H1 (cell line): ENCODE results near the gene MAP6. TPM values are rescaled to one million over a fixed set of nuclear protein-coding genes. Genes with fewer than 3 reads are reported as not detected.
A peak's percentile ranks its signal among the peaks of the same experiment; 100 is the strongest.

ENCODE experiments used
- CTCF ChIA-PET: fragments of 300-600 bp; sonication (Branson Sonifier 250); formaldehyde crosslinking; loops from one replicate; lab custom pipeline; 2021; ENCODE audit not compliant: partially characterized antibody; lab: Charles Lee
- POLR2A ChIA-PET: fragments of 300-600 bp; sonication (Branson Sonifier 250); formaldehyde crosslinking; loops from one replicate; lab custom pipeline; 2021; ENCODE audit warnings: inconsistent platforms; ENCODE audit not compliant: partially characterized antibody; lab: Charles Lee
- DNase-seq, 2 experiments: peaks; one replicate each; pipeline versions ENCODE4 v3.0.0 to v3.0.0-alpha.2; 2010 to 2022; ENCODE audit warnings: low spot score in 2 of 2, low read depth in 1 of 2, mixed read lengths in 1 of 2
- FAIRE-seq: peaks from 2 replicates; lab custom pipeline; 2011; peaks lifted over from hg19 to GRCh38; lab: Jason Lieb, UNC
- H2AFZ ChIP-seq: 2 replicates; pipeline ENCODE4 v1.8.1; 2012; ENCODE audit warnings: low read length, inconsistent platforms
- H2AK5ac ChIP-seq: 2 replicates; pipeline ENCODE4 v1.6.1; 2013; ENCODE audit warnings: low read depth, low read length
- H2BK120ac ChIP-seq: replicated peaks from 2 replicates; pipeline ENCODE3; 2013; ENCODE audit warnings: low read depth, low read length, inconsistent platforms
- H2BK12ac ChIP-seq: 2 replicates; pipeline ENCODE4 v1.6.1; 2013; ENCODE audit warnings: low read depth, low read length
- H2BK15ac ChIP-seq: 2 replicates; pipeline ENCODE4 v1.6.1; 2013; ENCODE audit warnings: low read length
- H2BK20ac ChIP-seq: 2 replicates; pipeline ENCODE4 v1.6.1; 2013; ENCODE audit warnings: low read length
- H2BK5ac ChIP-seq: 2 replicates; pipeline ENCODE4 v1.6.1; 2013; ENCODE audit warnings: low read depth, low read length
- H3K14ac ChIP-seq: 2 replicates; pipeline ENCODE4 v1.6.1; 2013; ENCODE audit warnings: inconsistent platforms; ENCODE audit not compliant: insufficient read length
- H3K18ac ChIP-seq: 2 replicates; pipeline ENCODE4 v1.6.1; 2013; ENCODE audit warnings: low read length; ENCODE audit errors: extremely low read depth
- H3K23ac ChIP-seq: 2 replicates; pipeline ENCODE4 v1.6.1; 2013; ENCODE audit warnings: inconsistent platforms; ENCODE audit not compliant: insufficient read length
- H3K23me2 ChIP-seq: 2 replicates; pipeline ENCODE4 v1.6.1; 2013; ENCODE audit warnings: low read depth, low read length
- H3K27ac ChIP-seq: 2 replicates; pipeline ENCODE4 v1.6.1; 2011; ENCODE audit warnings: low read depth, low read length, inconsistent platforms
- H3K27me3 ChIP-seq, 4 experiments: replicated peaks in 1 of 4; 1 replicate in 1 of 4; 2 replicates in 3 of 4; pipeline versions ENCODE4 v1.6.1 to v1.8.1; 2011 to 2013; ENCODE audit warnings: low read length in 3 of 4, mild to moderate bottlenecking in 3 of 4, inconsistent platforms in 2 of 4, mixed read lengths in 2 of 4, moderate library complexity in 1 of 4; ENCODE audit not compliant: control insufficient read depth in 3 of 4, insufficient read depth in 3 of 4; ENCODE audit errors: extremely low read depth in 1 of 4
- H3K36me3 ChIP-seq, 4 experiments: 2 replicates each; pipeline versions ENCODE4 v1.6.1 to v1.8.1; 2011 to 2013; ENCODE audit warnings: mild to moderate bottlenecking in 4 of 4, low read length in 3 of 4, moderate library complexity in 2 of 4, control low read depth in 1 of 4, inconsistent platforms in 1 of 4; ENCODE audit not compliant: insufficient read depth in 4 of 4, control insufficient read depth in 2 of 4
- H3K4ac ChIP-seq: replicated peaks from 2 replicates; pipeline ENCODE3; 2013; ENCODE audit warnings: low read length, low read depth, mixed read lengths, inconsistent platforms; ENCODE audit not compliant: insufficient read length
- H3K4me1 ChIP-seq, 4 experiments: replicated peaks in 1 of 4; 1 replicate in 1 of 4; 2 replicates in 3 of 4; pipeline versions ENCODE4 v1.6.1 to v1.8.1; 2011 to 2013; ENCODE audit warnings: low read length in 3 of 4, inconsistent platforms in 2 of 4, mixed read lengths in 1 of 4; ENCODE audit not compliant: insufficient read depth in 4 of 4, control insufficient read depth in 3 of 4
- H3K4me2 ChIP-seq, 2 experiments: 2 replicates each; pipeline versions ENCODE4 v1.6.1 to v1.8.1; 2011 to 2013; ENCODE audit warnings: low read depth in 2 of 2, low read length in 2 of 2, control low read depth in 1 of 2, inconsistent platforms in 1 of 2, mild to moderate bottlenecking in 1 of 2; ENCODE audit not compliant: insufficient read depth in 1 of 2
- H3K4me3 ChIP-seq, 4 experiments: fragments of 200-600, 300-600 bp in 1 of 4; sonication (generic), shearing (Covaris generic), sonication (Bioruptor Twin) in 1 of 4; 2 replicates each; pipeline versions ENCODE4 v1.5.1 to v1.8.1; 2011 to 2016; ENCODE audit warnings: low read length in 4 of 4, low read depth in 3 of 4, control low read depth in 2 of 4, inconsistent platforms in 2 of 4, mild to moderate bottlenecking in 2 of 4, mixed read lengths in 1 of 4, moderate library complexity in 1 of 4; ENCODE audit not compliant: insufficient read depth in 2 of 4; ENCODE audit errors: extremely low read depth in 1 of 4
- H3K56ac ChIP-seq: replicated peaks from 2 replicates; pipeline ENCODE3; 2013; ENCODE audit warnings: low read depth, mild to moderate bottlenecking, mixed read lengths, low read length, inconsistent platforms; ENCODE audit not compliant: insufficient read length
- H3K79me1 ChIP-seq: 2 replicates; pipeline ENCODE4 v1.6.1; 2013; ENCODE audit warnings: low read depth, low read length, control low read depth
- H3K79me2 ChIP-seq, 2 experiments: 2 replicates each; pipeline versions ENCODE4 v1.6.1 to v1.8.1; 2012 to 2013; ENCODE audit warnings: low read length in 2 of 2, mild to moderate bottlenecking in 2 of 2, inconsistent platforms in 1 of 2; ENCODE audit not compliant: insufficient read depth in 2 of 2, control insufficient read depth in 1 of 2
- H3K9ac ChIP-seq, 4 experiments: replicated peaks in 1 of 4; 1 replicate in 1 of 4; 2 replicates in 3 of 4; pipeline versions ENCODE4 v1.6.1 to v1.8.1; 2011 to 2013; ENCODE audit warnings: low read depth in 3 of 4, low read length in 3 of 4, control low read depth in 2 of 4, mild to moderate bottlenecking in 2 of 4, moderate library complexity in 2 of 4, inconsistent platforms in 1 of 4; ENCODE audit errors: extremely low read depth in 1 of 4
- H3K9me3 ChIP-seq, 2 experiments: 2 replicates each; pipeline versions ENCODE4 v1.6.1 to v1.8.1; 2012 to 2013; ENCODE audit warnings: mild to moderate bottlenecking in 2 of 2, moderate library complexity in 2 of 2, control low read depth in 1 of 2, inconsistent platforms in 1 of 2, low read depth in 1 of 2, low read length in 1 of 2, mixed read lengths in 1 of 2; ENCODE audit not compliant: insufficient read depth in 2 of 2
- H4K20me1 ChIP-seq, 2 experiments: replicated peaks in 1 of 2; 2 replicates each; pipeline versions ENCODE3 to v1.8.1; 2011 to 2013; ENCODE audit warnings: inconsistent platforms in 2 of 2, low read length in 2 of 2, mild to moderate bottlenecking in 1 of 2; ENCODE audit not compliant: insufficient read depth in 2 of 2, control insufficient read depth in 1 of 2
- H4K5ac ChIP-seq: 2 replicates; pipeline ENCODE4 v1.6.1; 2013; ENCODE audit warnings: low read length, low read depth, mixed read lengths, inconsistent platforms; ENCODE audit not compliant: insufficient read length
- H4K8ac ChIP-seq: 2 replicates; pipeline ENCODE4 v1.8.0; 2013; ENCODE audit warnings: mild to moderate bottlenecking, moderate library complexity, low read length, inconsistent platforms; ENCODE audit not compliant: insufficient read depth; ENCODE audit errors: extremely low read depth
- H4K91ac ChIP-seq: replicated peaks from 2 replicates; pipeline ENCODE3; 2013; ENCODE audit warnings: low read length, mixed read lengths, inconsistent platforms; ENCODE audit not compliant: insufficient read length
- EGR1 ChIP-seq: IDR thresholded peaks from 2 replicates; pipeline ENCODE4 v1.6.1; 2011; ENCODE audit warnings: low read depth, low read length, borderline replicate concordance
- WGBS, 2 experiments: shearing (Covaris generic) in 1 of 2; methylation state at CpG; one replicate each; pipeline versions ENCODE4 v1.1.6 to v1.1.7; 2013 to 2015; ENCODE audit warnings: low lambda C conversion rate in 2 of 2, mixed read lengths in 2 of 2, inconsistent platforms in 1 of 2, low coverage in 1 of 2, missing lambda C conversion rate in 1 of 2; ENCODE audit not compliant: insufficient replicate concordance in 2 of 2, insufficient coverage in 1 of 2, insufficient read length in 1 of 2; ENCODE audit errors: extremely low coverage in 1 of 2, missing lambda C conversion rate in 1 of 2; 5-methylcytosine and 5-hydroxymethylcytosine counted together
- polyA plus RNA-seq, 7 experiments: library from polyadenylated mRNA; depleted of rRNA in 3 of 7; stranded (reverse) in 5 of 7; unstranded in 2 of 7; fragments of >200 nt in 5 of 7; fragments of 200-250 nt in 2 of 7; gene quantifications; 1 replicate in 5 of 7; 2 replicates in 1 of 7; 4 replicates in 1 of 7; pipeline versions ENCODE4 v1.2.1 to v1.2.3, GENCODE V29; 2011 to 2013; ENCODE audit warnings: missing spikeins in 2 of 7, mixed read lengths in 2 of 7
- total RNA-seq: library from RNA; stranded (reverse); fragmentation: NEBNext Ultra II Directional; extraction: Animal tissue kit (Norgen Biotek cat#: 25700); gene quantifications from 2 replicates; pipeline ENCODE4 v1.2.1, GENCODE V29; 2021
- TF ChIP-seq, protein P1 (sequence below): IDR thresholded peaks from 2 replicates; pipeline ENCODE4 v1.6.1; 2012; ENCODE audit warnings: low read length, inconsistent platforms

MAP6 gene
- total and polyA plus RNA-seq, 2 of the 8 experiments (the other 6 are each of a cell fraction or from before 2014, with no cell fraction given): 0.54 to 0.89 TPM

DNA sequence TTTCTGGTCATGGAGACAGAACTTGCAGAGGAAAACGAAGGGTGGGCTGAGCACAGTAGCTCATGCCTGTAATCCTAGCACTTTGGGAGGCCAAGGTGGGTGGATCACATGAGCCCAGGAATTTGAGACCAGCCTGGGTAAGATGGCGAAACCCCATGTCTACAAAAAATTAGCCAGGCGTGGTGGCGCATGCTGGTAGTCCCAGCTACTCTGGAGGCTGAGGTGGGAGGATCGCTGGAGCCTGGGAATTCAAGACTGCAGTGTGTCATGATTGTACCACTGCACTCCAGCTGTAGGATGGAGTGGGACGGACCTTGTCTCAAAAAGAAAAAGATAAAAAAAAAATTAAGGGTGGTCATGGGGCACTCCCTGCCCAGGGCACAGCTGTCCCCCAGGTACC, 100.9 kb downstream of the MAP6 start:
- H3K9me3 ChIP-seq: no peaks in the 10 kb centered on the region
- peaks cover 12% of the 10 kb centered on the region for H3K79me1 ChIP-seq
- H3K18ac ChIP-seq: no peak overlapping the region
- FAIRE-seq: no peak
- H2BK120ac ChIP-seq: no peak overlapping the region
- no peak overlapping the region for H3K9ac ChIP-seq
- no peak overlapping the region for H4K5ac ChIP-seq
- H3K4ac ChIP-seq: no peak overlapping the region
- no peak overlapping the region for H3K4me3 ChIP-seq
- H3K36me3 ChIP-seq: peaks cover 44 to 70% (median 62%) of the 10 kb centered on the region in 4 experiments
- H4K91ac ChIP-seq: no peak overlapping the region
- H3K79me2 ChIP-seq: peaks cover 11 to 56% of the 10 kb centered on the region in 2 experiments
- H3K27me3 ChIP-seq: no peaks in the 10 kb centered on the region
- H2AK5ac ChIP-seq: no peak overlapping the region
- H2AFZ ChIP-seq: no peak overlapping the region
- no peak overlapping the region for H2BK20ac ChIP-seq
- 0 out of 2 replicates have a peak overlapping the region, but pooled peaks have one; percentile 27 for H3K27ac ChIP-seq
- peaks cover 7 to 31% (median 19%) of the 10 kb centered on the region in 4 experiments for H3K4me1 ChIP-seq
- H4K8ac ChIP-seq: no peak overlapping the region
- H3K56ac ChIP-seq: no peak overlapping the region
- no peak for DNase-seq
- ChIA-PET CTCF (interaction anchor here (0.6 to 17.4 kb wide), 11 partner anchors 3 to 239 kb away, joined by 3 to 344 read pairs (median 5); partner anchors contain the start of gene SERPINH1), POLR2A (interaction anchor here (0.9 to 35.1 kb wide), 5 partner anchors 5 to 233 kb away, joined by 3 to 1120 read pairs (median 104); partner anchors contain the start of gene SERPINH1)
- no peak overlapping the region for H3K4me2 ChIP-seq
- H3K23me2 ChIP-seq: peaks cover 8% of the 10 kb centered on the region
- 87% methylated on average over 6 of the region's 6 CpGs; no CpG with 5 or more reads in 1 of the 2 experiments for WGBS, 2 experiments
- no peak overlapping the region for H2BK5ac ChIP-seq
- no peak overlapping the region for H3K14ac ChIP-seq
- H3K23ac ChIP-seq: no peak overlapping the region
- TF ChIP-seq, protein P1, sequence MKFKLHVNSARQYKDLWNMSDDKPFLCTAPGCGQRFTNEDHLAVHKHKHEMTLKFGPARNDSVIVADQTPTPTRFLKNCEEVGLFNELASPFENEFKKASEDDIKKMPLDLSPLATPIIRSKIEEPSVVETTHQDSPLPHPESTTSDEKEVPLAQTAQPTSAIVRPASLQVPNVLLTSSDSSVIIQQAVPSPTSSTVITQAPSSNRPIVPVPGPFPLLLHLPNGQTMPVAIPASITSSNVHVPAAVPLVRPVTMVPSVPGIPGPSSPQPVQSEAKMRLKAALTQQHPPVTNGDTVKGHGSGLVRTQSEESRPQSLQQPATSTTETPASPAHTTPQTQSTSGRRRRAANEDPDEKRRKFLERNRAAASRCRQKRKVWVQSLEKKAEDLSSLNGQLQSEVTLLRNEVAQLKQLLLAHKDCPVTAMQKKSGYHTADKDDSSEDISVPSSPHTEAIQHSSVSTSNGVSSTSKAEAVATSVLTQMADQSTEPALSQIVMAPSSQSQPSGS: no peak
- TF ChIP-seq EGR1: no peak
- no peak overlapping the region for H2BK15ac ChIP-seq
- H2BK12ac ChIP-seq: no peak overlapping the region
- peaks cover 10 to 30% of the 10 kb centered on the region in 2 experiments for H4K20me1 ChIP-seq
